IMR-90 (cell line): ENCODE measurements around the gene EML1. TPM values are rescaled to one million over a fixed set of nuclear protein-coding genes. Genes with fewer than 3 reads are reported as not detected.

Source experiments
- ATAC-seq: fragments of 200-7000 bp; cut with Tn5 transposase; 2 replicates; pipeline ENCODE4 v1.9.1; 2020; ENCODE audit warnings: low read depth, mild to moderate bottlenecking, moderate library complexity
- BruUV-seq: library from RNA; stranded (reverse); fragments of 400-500 nt; replicated peaks from 2 replicates; lab custom pipeline; 2021; lab: Mats Ljungman, UMichigan
- CTCF ChIA-PET: fragments of 300-600 bp; formaldehyde crosslinking; extraction: SDS; loops from one replicate; lab custom pipeline; 2021; ENCODE audit warnings: antibody characterized with exemption; lab: Yijun Ruan, JAX
- POLR2A ChIA-PET: fragments of 300-600 bp; sonication (Branson Sonifier 250); formaldehyde crosslinking; loops from one replicate; lab custom pipeline; 2022; ENCODE audit warnings: antibody characterized with exemption; ENCODE audit not compliant: unreplicated experiment; lab: Charles Lee
- DNase-seq: peaks from one replicate; pipeline ENCODE4 v3.0.0; 2013
- H2AFZ ChIP-seq: replicated peaks from 2 replicates; pipeline ENCODE3; 2013; ENCODE audit warnings: low read length, mild to moderate bottlenecking; ENCODE audit not compliant: poor library complexity
- H2AK5ac ChIP-seq: 2 replicates; pipeline ENCODE4 v1.6.1; 2013; ENCODE audit warnings: low read depth, low read length, inconsistent platforms
- H2AK9ac ChIP-seq: replicated peaks from 2 replicates; pipeline ENCODE3; 2013; ENCODE audit warnings: mild to moderate bottlenecking, low read depth, low read length, moderate library complexity; ENCODE audit not compliant: poor library complexity
- H2BK120ac ChIP-seq: 2 replicates; pipeline ENCODE4 v1.6.1; 2013; ENCODE audit warnings: low read depth, low read length, inconsistent platforms
- H2BK15ac ChIP-seq: 3 replicates; pipeline ENCODE4 v1.6.1; 2013; ENCODE audit warnings: low read depth, low read length, inconsistent platforms
- H2BK20ac ChIP-seq: 2 replicates; pipeline ENCODE4 v1.6.1; 2013; ENCODE audit warnings: low read depth, mild to moderate bottlenecking, inconsistent platforms, low read length, moderate library complexity
- H2BK5ac ChIP-seq: 2 replicates; pipeline ENCODE4 v1.6.1; 2013; ENCODE audit warnings: mild to moderate bottlenecking, low read depth, low read length, inconsistent platforms; ENCODE audit not compliant: poor library complexity, severe bottlenecking
- H3K14ac ChIP-seq: replicated peaks from 2 replicates; pipeline ENCODE4 v1.6.1; 2013; ENCODE audit warnings: low read depth, low read length, inconsistent platforms
- H3K18ac ChIP-seq: 2 replicates; pipeline ENCODE4 v1.6.1; 2013; ENCODE audit warnings: low read depth, low read length, control low read depth
- H3K23ac ChIP-seq: 2 replicates; pipeline ENCODE4 v1.6.1; 2013; ENCODE audit warnings: low read depth, low read length, inconsistent platforms
- H3K27ac ChIP-seq: 2 replicates; pipeline ENCODE4 v1.5.1; 2013; ENCODE audit warnings: mild to moderate bottlenecking, control low read depth, low read length; ENCODE audit not compliant: insufficient read depth
- H3K27me3 ChIP-seq: 2 replicates; pipeline ENCODE4 v1.6.1; 2013; ENCODE audit warnings: low read length; ENCODE audit not compliant: control insufficient read depth, insufficient read depth
- H3K36me3 ChIP-seq: 2 replicates; pipeline ENCODE4 v1.6.1; 2013; ENCODE audit warnings: low read length, mixed read lengths; ENCODE audit not compliant: control insufficient read depth, insufficient read depth
- H3K4ac ChIP-seq: 2 replicates; pipeline ENCODE4 v1.6.1; 2013; ENCODE audit warnings: low read depth, low read length, inconsistent platforms
- H3K4me1 ChIP-seq: 2 replicates; pipeline ENCODE4 v1.6.1; 2013; ENCODE audit warnings: low read length, mixed read lengths; ENCODE audit not compliant: control insufficient read depth, insufficient read depth
- H3K4me2 ChIP-seq: 2 replicates; pipeline ENCODE4 v1.6.1; 2013; ENCODE audit warnings: low read depth, mild to moderate bottlenecking, control low read depth, low read length, moderate library complexity
- H3K4me3 ChIP-seq: 2 replicates; pipeline ENCODE4 v1.5.1; 2013; ENCODE audit warnings: low read depth, mild to moderate bottlenecking, control low read depth, low read length, moderate library complexity; ENCODE audit not compliant: insufficient read depth
- H3K56ac ChIP-seq: 2 replicates; pipeline ENCODE4 v1.6.1; 2013; ENCODE audit warnings: low read length, inconsistent platforms; ENCODE audit not compliant: insufficient read depth; ENCODE audit errors: extremely low read depth
- H3K79me1 ChIP-seq, 2 experiments: 2 replicates each; pipeline ENCODE4 v1.6.1; 2013; ENCODE audit warnings: low read length in 2 of 2, inconsistent platforms in 1 of 2, low read depth in 1 of 2
- H3K9ac ChIP-seq: 2 replicates; pipeline ENCODE4 v1.6.1; 2013; ENCODE audit warnings: low read depth, low read length, control low read depth
- H3K9me1 ChIP-seq: 2 replicates; pipeline ENCODE4 v1.6.1; 2013; ENCODE audit warnings: low read length, inconsistent platforms; ENCODE audit not compliant: insufficient read depth
- H3K9me3 ChIP-seq: 2 replicates; pipeline ENCODE4 v1.6.1; 2013; ENCODE audit warnings: low read length; ENCODE audit not compliant: control insufficient read depth, insufficient read depth
- H4K20me1 ChIP-seq: 2 replicates; pipeline ENCODE4 v1.6.1; 2013; ENCODE audit warnings: low read length, inconsistent platforms; ENCODE audit not compliant: insufficient read depth
- H4K5ac ChIP-seq: 2 replicates; pipeline ENCODE4 v1.6.1; 2013; ENCODE audit warnings: mild to moderate bottlenecking, low read depth, low read length, control low read depth
- H4K8ac ChIP-seq, 2 experiments: 2 replicates each; pipeline ENCODE4 v1.6.1; 2013; ENCODE audit warnings: low read depth in 2 of 2, low read length in 2 of 2, control low read depth in 1 of 2, inconsistent platforms in 1 of 2
- H4K91ac ChIP-seq: 2 replicates; pipeline ENCODE4 v1.6.1; 2013; ENCODE audit warnings: low read depth, low read length, inconsistent platforms; ENCODE audit not compliant: insufficient read depth
- BHLHE40 ChIP-seq: fragments of 150-350 bp; IDR thresholded peaks from 2 replicates; pipeline ENCODE4 v1.6.1; 2016; ENCODE audit warnings: mild to moderate bottlenecking, low read depth, low read length
- CEBPB ChIP-seq: IDR thresholded peaks from 2 replicates; pipeline ENCODE4 v1.6.1; 2012; ENCODE audit warnings: low read depth, low read length, improper control_type of control experiment
- CHD1 ChIP-seq: IDR thresholded peaks from 2 replicates; pipeline ENCODE4 v1.6.1; 2012; ENCODE audit warnings: low read depth, low read length, improper control_type of control experiment
- FOS ChIP-seq: fragments of 150-350 bp; IDR thresholded peaks from 2 replicates; pipeline ENCODE4 v1.6.1; 2016; ENCODE audit warnings: low read depth, low read length
- MAFK ChIP-seq: IDR thresholded peaks from 2 replicates; pipeline ENCODE4 v1.6.1; 2012; ENCODE audit warnings: low read depth, low read length, improper control_type of control experiment
- MAZ ChIP-seq: IDR thresholded peaks from 2 replicates; pipeline ENCODE4 v1.6.1; 2012; ENCODE audit warnings: low read depth, mild to moderate bottlenecking, low read length, improper control_type of control experiment, moderate library complexity, borderline replicate concordance
- MXI1 ChIP-seq: IDR thresholded peaks from 2 replicates; pipeline ENCODE4 v1.6.1; 2012; ENCODE audit warnings: low read depth, mild to moderate bottlenecking, low read length, moderate library complexity, borderline replicate concordance
- NFE2L2 ChIP-seq: fragments of 150-350 bp; IDR thresholded peaks from 2 replicates; pipeline ENCODE4 v1.6.1; 2016; ENCODE audit warnings: low read depth, mild to moderate bottlenecking, low read length
- POLR2A ChIP-seq: IDR thresholded peaks from 2 replicates; pipeline ENCODE4 v1.6.1; 2012; ENCODE audit warnings: mild to moderate bottlenecking, low read depth, low read length
- RAD21 ChIP-seq: IDR thresholded peaks from 2 replicates; pipeline ENCODE4 v1.6.1; 2012; ENCODE audit warnings: low read length, improper control_type of control experiment
- RCOR1 ChIP-seq: IDR thresholded peaks from 2 replicates; pipeline ENCODE4 v1.6.1; 2012; ENCODE audit warnings: mild to moderate bottlenecking, low read length, improper control_type of control experiment; ENCODE audit not compliant: insufficient replicate concordance
- RFX5 ChIP-seq: IDR thresholded peaks from 2 replicates; pipeline ENCODE4 v1.8.0; 2012; ENCODE audit warnings: low read depth, mild to moderate bottlenecking, low read length, moderate library complexity
- SMC3 ChIP-seq: fragments of 150-350 bp; IDR thresholded peaks from 2 replicates; pipeline ENCODE4 v1.6.1; 2016; ENCODE audit warnings: low read depth, mild to moderate bottlenecking, antibody characterized with exemption, low read length, moderate library complexity
- USF2 ChIP-seq: fragments of 150-350 bp; IDR thresholded peaks from 2 replicates; pipeline ENCODE4 v1.6.1; 2017; ENCODE audit warnings: mild to moderate bottlenecking, antibody characterized with exemption, low read length, low read depth
- WGBS, 2 experiments: methylation state at CpG; one replicate each; pipeline versions ENCODE4 v1.1.5 to v1.1.7; 2013; ENCODE audit warnings: missing lambda C conversion rate in 2 of 2; ENCODE audit not compliant: insufficient read length in 1 of 2; ENCODE audit errors: extremely low coverage in 2 of 2; 5-methylcytosine and 5-hydroxymethylcytosine counted together
- dilution Hi-C: fragments of 300-500 bp; cut with HindIII; formaldehyde crosslinking; loops from one replicate; pipeline ENCODE4 v1.14.3; 2018; ENCODE audit warnings: low sequenced_read_pairs; ENCODE audit not compliant: unreplicated experiment
- in situ Hi-C: fragments of 300-500 bp; cut with MboI; formaldehyde crosslinking; loops from 3 replicates; pipeline ENCODE4 v1.14.3; 2019; ENCODE audit warnings: low sequenced_read_pairs, inconsistent platforms, mixed read lengths
- intact Hi-C: fragments of 100-400 bp; cut with micrococcal nuclease; formaldehyde crosslinking; loops from 2 replicates; pipeline ENCODE4 v1.10.0; 2022
- polyA plus RNA-seq, 3 experiments: library from polyadenylated mRNA; depleted of rRNA; stranded (reverse); fragments of >200 nt; gene quantifications; 2 replicates each; pipeline ENCODE4 v1.2.3, GENCODE V29; 2012; ENCODE audit warnings: low replicate concordance in 1 of 3
- total RNA-seq: library from RNA; depleted of rRNA; stranded (reverse); fragments of >200 nt; gene quantifications from 2 replicates; pipeline ENCODE4 v1.2.3, GENCODE V29; 2012
- TF ChIP-seq, protein P1 (sequence below): conservative IDR thresholded peaks from 2 replicates; pipeline ENCODE4 v1.5.1; 2012; ENCODE audit warnings: mild to moderate bottlenecking, low read depth, low read length, improper control_type of control experiment
- TF ChIP-seq, protein P2 (sequence below): fragments of 150-350 bp; IDR thresholded peaks from 2 replicates; pipeline ENCODE4 v1.6.1; 2016; ENCODE audit warnings: low read depth, mild to moderate bottlenecking, low read length, moderate library complexity, borderline replicate concordance

Gene EML1
- total and polyA plus RNA-seq, 2 of the 4 experiments (the other 2 are of a cell fraction), result 14.0 to 42.3 TPM

DNA sequence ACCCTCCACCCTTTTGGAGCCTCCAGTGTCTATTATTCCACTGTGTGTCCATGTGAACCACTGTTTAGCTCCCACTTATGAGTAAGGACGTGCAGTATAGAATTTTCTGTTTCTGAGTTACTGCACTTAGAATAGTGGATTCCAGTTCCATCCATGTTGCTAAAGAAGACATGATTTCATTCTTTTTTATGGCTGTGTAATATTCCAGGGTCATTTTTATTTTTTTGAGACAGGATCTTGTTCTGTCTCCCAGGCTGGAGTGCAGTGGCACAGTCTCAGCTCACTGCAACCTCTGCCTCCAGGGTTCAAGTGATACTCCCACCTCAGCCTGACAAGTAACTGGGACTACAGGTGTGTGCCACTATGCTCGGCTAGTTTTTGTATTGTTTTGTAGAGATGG lies 31.6 kb downstream of the EML1 start:
- Histone ChIP-seq H3K23ac (no peak overlapping the region), H3K14ac (no peak overlapping the region), H2AFZ (no peak overlapping the region), H3K9ac (no peak overlapping the region), H3K9me3 (no peaks in the 10 kb centered on the region), H2BK5ac (no peak overlapping the region), H2BK15ac (no peak overlapping the region), H3K56ac (no peak overlapping the region), H2AK5ac (no peak overlapping the region), H2AK9ac (no peak overlapping the region), H3K9me1 (peaks cover 2% of the 10 kb centered on the region; the same call in 1 of the 2 replicates), H3K4ac (no peak overlapping the region), H2BK120ac (no peak overlapping the region), H4K91ac (no peak overlapping the region), H3K18ac (no peak overlapping the region), H4K20me1 (peaks cover 65% of the 10 kb centered on the region), H3K27me3 (peaks cover 3% of the 10 kb centered on the region), H3K4me2 (no peak overlapping the region), H3K27ac (no peak overlapping the region), H4K8ac (no peak overlapping the region), H3K4me3 (no peak overlapping the region), H4K5ac (no peak overlapping the region), H2BK20ac (no peak overlapping the region), H3K36me3 (peaks cover 3% of the 10 kb centered on the region; the same call in 1 of the 2 replicates), H3K79me1 (peaks cover 32 to 52% of the 10 kb centered on the region in 2 experiments), H3K4me1 (peaks cover 5% of the 10 kb centered on the region)
- CTCF ChIA-PET, result no interaction called here
- no CpG with 5 or more reads among the region's 2 CpGs for WGBS, 2 experiments
- ATAC-seq, result no peak
- TF ChIP-seq, protein P1, sequence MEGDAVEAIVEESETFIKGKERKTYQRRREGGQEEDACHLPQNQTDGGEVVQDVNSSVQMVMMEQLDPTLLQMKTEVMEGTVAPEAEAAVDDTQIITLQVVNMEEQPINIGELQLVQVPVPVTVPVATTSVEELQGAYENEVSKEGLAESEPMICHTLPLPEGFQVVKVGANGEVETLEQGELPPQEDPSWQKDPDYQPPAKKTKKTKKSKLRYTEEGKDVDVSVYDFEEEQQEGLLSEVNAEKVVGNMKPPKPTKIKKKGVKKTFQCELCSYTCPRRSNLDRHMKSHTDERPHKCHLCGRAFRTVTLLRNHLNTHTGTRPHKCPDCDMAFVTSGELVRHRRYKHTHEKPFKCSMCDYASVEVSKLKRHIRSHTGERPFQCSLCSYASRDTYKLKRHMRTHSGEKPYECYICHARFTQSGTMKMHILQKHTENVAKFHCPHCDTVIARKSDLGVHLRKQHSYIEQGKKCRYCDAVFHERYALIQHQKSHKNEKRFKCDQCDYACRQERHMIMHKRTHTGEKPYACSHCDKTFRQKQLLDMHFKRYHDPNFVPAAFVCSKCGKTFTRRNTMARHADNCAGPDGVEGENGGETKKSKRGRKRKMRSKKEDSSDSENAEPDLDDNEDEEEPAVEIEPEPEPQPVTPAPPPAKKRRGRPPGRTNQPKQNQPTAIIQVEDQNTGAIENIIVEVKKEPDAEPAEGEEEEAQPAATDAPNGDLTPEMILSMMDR, result no peak
- no peak for TF ChIP-seq CEBPB
- TF ChIP-seq RCOR1, result no peak
- TF ChIP-seq MAZ, result no peak
- no peak for TF ChIP-seq USF2
- no peak for TF ChIP-seq FOS
- no peak for TF ChIP-seq BHLHE40
- TF ChIP-seq, protein P2, sequence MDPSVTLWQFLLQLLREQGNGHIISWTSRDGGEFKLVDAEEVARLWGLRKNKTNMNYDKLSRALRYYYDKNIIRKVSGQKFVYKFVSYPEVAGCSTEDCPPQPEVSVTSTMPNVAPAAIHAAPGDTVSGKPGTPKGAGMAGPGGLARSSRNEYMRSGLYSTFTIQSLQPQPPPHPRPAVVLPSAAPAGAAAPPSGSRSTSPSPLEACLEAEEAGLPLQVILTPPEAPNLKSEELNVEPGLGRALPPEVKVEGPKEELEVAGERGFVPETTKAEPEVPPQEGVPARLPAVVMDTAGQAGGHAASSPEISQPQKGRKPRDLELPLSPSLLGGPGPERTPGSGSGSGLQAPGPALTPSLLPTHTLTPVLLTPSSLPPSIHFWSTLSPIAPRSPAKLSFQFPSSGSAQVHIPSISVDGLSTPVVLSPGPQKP, result no peak
- no peak for TF ChIP-seq NFE2L2
- no peak for TF ChIP-seq POLR2A
- no peak for TF ChIP-seq RAD21
- no peak for TF ChIP-seq RFX5
- TF ChIP-seq MXI1, result no peak
- TF ChIP-seq MAFK, result no peak
- no peak for TF ChIP-seq CHD1
- no peak for TF ChIP-seq SMC3
- in situ Hi-C loops (no loop called here), dilution Hi-C loops (no loop called here), intact Hi-C loops (no loop called here)
- POLR2A ChIA-PET, result no interaction called here
- no TSS peak for BruUV-seq
- no peak for DNase-seq
